Spleen (tissue), 11 donors: Measurements from ENCODE around the gene MRPL32. TPM values are rescaled to one million over a fixed set of nuclear protein-coding genes. Genes with fewer than 3 reads are reported as not detected.
A peak's percentile ranks its signal among the peaks of the same experiment; 100 is the strongest.

Source experiments
- DNase-seq: peaks from one replicate; pipeline ENCODE4 v3.0.0-alpha.2; 2020
- H3K27ac ChIP-seq, 8 donors: fragments of 200-600 bp; sonication (generic) in 7 of 8; 1 replicate in 4 of 8; 2 replicates in 4 of 8; pipeline versions ENCODE4 v1.5.0 to v1.8.0; 2016 to 2021; ENCODE audit warnings: inconsistent platforms in 4 of 8, mild to moderate bottlenecking in 4 of 8, moderate library complexity in 1 of 8
- H3K27me3 ChIP-seq, 7 donors: fragments of 200-600 bp; sonication (generic) in 6 of 7; replicated peaks in 1 of 7; 1 replicate in 4 of 7; 2 replicates in 3 of 7; pipeline versions ENCODE4 v1.5.0 to v1.8.0; 2016 to 2021; ENCODE audit warnings: inconsistent platforms in 3 of 7, mild to moderate bottlenecking in 1 of 7
- H3K36me3 ChIP-seq, 6 donors: fragments of 200-600 bp; sonication (generic) in 5 of 6; 1 replicate in 4 of 6; 2 replicates in 2 of 6; pipeline versions ENCODE4 v1.5.0 to v1.8.0; 2016 to 2021; ENCODE audit warnings: inconsistent platforms in 2 of 6
- H3K4me1 ChIP-seq, 6 donors: fragments of 200-600 bp; sonication (generic) in 5 of 6; 1 replicate in 3 of 6; 2 replicates in 3 of 6; pipeline versions ENCODE4 v1.5.0 to v1.8.0; 2016 to 2021; ENCODE audit warnings: inconsistent platforms in 3 of 6
- H3K4me3 ChIP-seq, 8 donors: fragments of 200-600 bp; sonication (generic) in 7 of 8; 1 replicate in 4 of 8; 2 replicates in 4 of 8; pipeline versions ENCODE4 v1.5.0 to v1.8.0; 2016 to 2021; ENCODE audit warnings: inconsistent platforms in 4 of 8, mild to moderate bottlenecking in 4 of 8, moderate library complexity in 2 of 8
- H3K9me3 ChIP-seq, 8 donors: fragments of 200-600 bp; sonication (generic) in 7 of 8; 1 replicate in 4 of 8; 2 replicates in 4 of 8; pipeline versions ENCODE4 v1.5.0 to v1.8.0; 2016 to 2021; ENCODE audit warnings: inconsistent platforms in 4 of 8
- POLR2A ChIP-seq, 3 donors: fragments of 450-650 bp; IDR thresholded peaks; one replicate each; pipeline ENCODE4 v1.5.1; 2017; ENCODE audit warnings: antibody characterized with exemption in 3 of 3, mild to moderate bottlenecking in 1 of 3
- POLR2AphosphoS5 ChIP-seq, 3 donors: sonication (generic); formaldehyde crosslinking; IDR thresholded peaks; one replicate each; pipeline ENCODE4 v1.5.1; 2017; ENCODE audit warnings: antibody characterized with exemption in 3 of 3
- WGBS, 5 donors: extraction: QIAGEN DNeasy Blood & Tissue Kit in 3 of 5; methylation state at CpG; one replicate each; pipeline versions ENCODE4 v1.1.5 to v1.1.7; 2013 to 2018; 5-methylcytosine and 5-hydroxymethylcytosine counted together
- intact Hi-C: fragments of 100-400 bp; cut with DNase I; formaldehyde crosslinking; loops from one replicate; pipeline ENCODE4 v1.15.0; 2023; ENCODE audit warnings: low total_unique reads
- polyA plus RNA-seq, 3 donors: library from polyadenylated mRNA; stranded (reverse); fragments of 200-250 nt; gene quantifications; one replicate each; pipeline ENCODE4 v1.2.1, GENCODE V29; 2013
- total RNA-seq, 7 donors: library from RNA; depleted of rRNA in 3 of 7; stranded (reverse); fragments of >200 nt in 3 of 7; fragmentation: NEBNext Ultra II Directional in 4 of 7; extraction: Animal tissue kit (Norgen Biotek cat#: 25700) in 4 of 7; gene quantifications; one replicate each; pipeline versions ENCODE4 v1.1.0 to v1.2.1, GENCODE V29; 2016 to 2021
- TF ChIP-seq, protein P1 (sequence below), 11 experiments: fragments of 200-600 bp in 7 of 11; fragments of 450-650 bp in 4 of 11; sonication (generic) in 4 of 11; IDR thresholded peaks in 8 of 11; conservative IDR thresholded peaks in 3 of 11; 1 replicate in 7 of 11; 2 replicates in 4 of 11; pipeline versions ENCODE4 v1.4.0 to v1.8.0; 2016 to 2021; ENCODE audit warnings: antibody characterized with exemption in 11 of 11, inconsistent platforms in 4 of 11, mild to moderate bottlenecking in 1 of 11
- donor health status: healthy with polysubstance abuse.
- donor health status: DM: no; HTN: no; CAD: no; lungs with moderate emphysema.
- donor health status: DM: no; HTN: no; CAD: no.
- donor health status: Bipolar disorder and iron deficiency.
- donor health status: healthy.
- donor health status: DM: no; HTN: no; CAD: no.
- donor health status: DM: yes; HTN: yes; CAD: no.

Gene MRPL32
- total and polyA plus RNA-seq, 10 donors, result 27.7 to 59.4 (median 36.9) TPM

DNA sequence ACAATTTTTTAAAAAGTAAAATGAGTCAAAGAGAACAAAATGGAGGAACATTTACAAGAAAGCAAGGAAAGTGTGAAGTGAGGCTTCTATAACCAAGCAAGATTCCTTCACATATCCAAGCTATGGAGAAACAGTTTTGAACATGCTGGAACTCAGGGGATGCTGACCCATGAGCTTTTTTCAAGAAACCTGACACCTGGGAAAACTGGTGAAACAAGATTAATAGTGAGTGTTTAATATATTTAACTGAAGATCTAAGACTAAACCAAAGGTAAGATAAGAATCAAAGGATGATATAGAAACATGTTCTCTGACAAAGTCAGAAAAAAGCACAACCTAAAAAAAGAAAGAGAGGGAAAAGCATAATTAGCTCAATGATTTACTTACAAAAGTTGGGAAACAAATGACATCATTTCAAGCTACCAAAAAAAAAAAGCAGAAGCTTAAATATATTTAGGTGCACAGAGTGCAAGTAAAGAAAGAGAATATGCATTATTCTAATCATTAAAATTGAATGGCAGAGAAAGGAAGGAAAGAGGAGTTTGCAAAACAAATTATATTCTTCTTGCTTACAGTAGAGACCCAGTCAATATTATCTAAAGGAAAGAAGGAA lies 45.2 kb upstream of the MRPL32 start:
- H3K4me3 ChIP-seq, result peak overlapping the region in 1 of 8 donors; percentile 70

DNA sequence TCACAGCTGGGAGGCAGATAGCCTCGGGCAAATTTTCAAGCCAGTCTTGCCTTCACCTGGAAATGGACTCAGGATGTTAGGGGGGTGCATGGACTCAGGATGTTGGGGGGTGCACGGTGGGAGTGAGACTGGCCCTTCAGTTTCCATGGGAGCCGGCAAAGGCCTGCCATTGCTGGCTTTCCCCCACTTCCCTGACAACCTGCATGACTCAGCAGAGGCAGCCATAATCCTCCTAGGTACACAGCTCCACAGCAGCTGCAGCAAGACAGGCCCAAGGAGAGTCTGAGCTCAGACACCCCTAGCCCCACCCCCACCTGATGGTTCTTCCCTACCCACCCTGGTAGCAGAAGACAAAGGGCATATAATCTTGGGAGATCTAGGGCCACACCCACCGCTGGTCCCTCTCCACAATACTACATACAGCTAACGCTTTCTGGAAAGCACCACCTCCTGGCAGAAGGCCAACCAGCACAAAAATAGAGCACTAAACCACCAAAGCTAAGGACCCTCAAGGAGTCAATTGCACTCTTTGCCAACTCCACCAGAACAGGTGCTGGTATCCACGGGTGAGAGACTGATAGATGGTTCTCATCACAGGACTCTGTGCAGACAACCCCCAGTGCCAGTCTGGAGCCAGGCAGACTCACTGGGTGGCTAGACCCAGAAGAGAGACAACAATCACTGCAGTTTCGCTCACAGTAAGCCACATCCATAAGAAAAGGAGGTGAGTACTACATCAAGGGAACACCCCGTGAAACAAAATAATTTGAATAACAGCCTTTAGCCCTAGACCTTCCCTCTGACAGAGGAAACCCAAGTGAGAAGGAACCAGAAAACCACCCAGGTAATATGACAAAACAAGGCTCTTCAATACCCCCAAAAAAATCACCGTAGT lies 38.6 kb upstream of the MRPL32 start:
- no peak overlapping the region for H3K27ac ChIP-seq
- H3K9me3 ChIP-seq, result peaks cover 0 to 9% (median 8%) of the 10 kb centered on the region in 8 donors
- H3K36me3 ChIP-seq, result no peaks in the 10 kb centered on the region
- TF ChIP-seq POLR2AphosphoS5 (IDR thresholded peaks at IDR 0.05), result no peak
- no peak for TF ChIP-seq POLR2A (IDR thresholded peaks at IDR 0.05)
- TF ChIP-seq, protein P1, sequence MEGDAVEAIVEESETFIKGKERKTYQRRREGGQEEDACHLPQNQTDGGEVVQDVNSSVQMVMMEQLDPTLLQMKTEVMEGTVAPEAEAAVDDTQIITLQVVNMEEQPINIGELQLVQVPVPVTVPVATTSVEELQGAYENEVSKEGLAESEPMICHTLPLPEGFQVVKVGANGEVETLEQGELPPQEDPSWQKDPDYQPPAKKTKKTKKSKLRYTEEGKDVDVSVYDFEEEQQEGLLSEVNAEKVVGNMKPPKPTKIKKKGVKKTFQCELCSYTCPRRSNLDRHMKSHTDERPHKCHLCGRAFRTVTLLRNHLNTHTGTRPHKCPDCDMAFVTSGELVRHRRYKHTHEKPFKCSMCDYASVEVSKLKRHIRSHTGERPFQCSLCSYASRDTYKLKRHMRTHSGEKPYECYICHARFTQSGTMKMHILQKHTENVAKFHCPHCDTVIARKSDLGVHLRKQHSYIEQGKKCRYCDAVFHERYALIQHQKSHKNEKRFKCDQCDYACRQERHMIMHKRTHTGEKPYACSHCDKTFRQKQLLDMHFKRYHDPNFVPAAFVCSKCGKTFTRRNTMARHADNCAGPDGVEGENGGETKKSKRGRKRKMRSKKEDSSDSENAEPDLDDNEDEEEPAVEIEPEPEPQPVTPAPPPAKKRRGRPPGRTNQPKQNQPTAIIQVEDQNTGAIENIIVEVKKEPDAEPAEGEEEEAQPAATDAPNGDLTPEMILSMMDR (IDR thresholded peaks at IDR 0.05 in 8 of 11, conservative IDR thresholded peaks at IDR 0.05 in 3 of 11), result no peak
- no peak overlapping the region for H3K4me3 ChIP-seq
- DNase-seq, result no peak
- intact Hi-C loops, result no loop called here
- H3K4me1 ChIP-seq, result peaks cover 0 to 17% (median 11%) of the 10 kb centered on the region in 6 donors
- 75 to 81% (median 78%) methylated on average over 9 of the region's 9 CpGs for WGBS, 5 donors
- peaks cover 0 to 3% (median 0%) of the 10 kb centered on the region in 7 donors for H3K27me3 ChIP-seq

More for the DNA sequence above, 45.2 kb upstream of the MRPL32 start:
- intact Hi-C loops, result no loop called here
- no peak for DNase-seq
- Histone ChIP-seq H3K36me3 (no peaks in the 10 kb centered on the region), H3K27me3 (peaks cover 0 to 9% (median 0%) of the 10 kb centered on the region in 7 donors), H3K4me1 (peaks cover 0 to 50% (median 31%) of the 10 kb centered on the region in 6 donors), H3K9me3 (no peaks in the 10 kb centered on the region), H3K27ac (peak overlapping the region in 5 of 8 donors; percentile 62 to 91 (median 89))
- no peak for TF ChIP-seq POLR2AphosphoS5 (IDR thresholded peaks at IDR 0.05)
- no peak for TF ChIP-seq POLR2A (IDR thresholded peaks at IDR 0.05)
- TF ChIP-seq, protein P1 (IDR thresholded peaks at IDR 0.05 in 8 of 11, conservative IDR thresholded peaks at IDR 0.05 in 3 of 11), result no peak

DNA sequence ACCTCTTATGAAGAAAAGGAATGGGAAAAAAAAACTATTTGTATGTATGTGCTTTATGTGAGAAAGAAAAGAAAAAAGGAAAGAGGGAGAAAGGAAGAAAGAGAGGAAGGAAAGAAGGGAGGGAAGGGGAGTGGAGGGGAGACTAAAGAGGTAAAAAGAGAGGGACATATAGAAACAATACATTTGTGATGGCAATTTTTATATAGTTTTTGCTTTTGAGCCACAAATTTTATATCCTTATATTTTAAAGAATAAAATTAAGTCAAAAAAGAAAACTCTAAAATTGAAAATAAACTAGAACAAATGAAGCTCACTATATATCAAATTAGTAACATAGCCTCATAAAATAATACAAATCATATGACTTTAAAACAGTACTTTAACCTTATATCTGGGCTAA lies 31.3 kb upstream of the MRPL32 start:
- Histone ChIP-seq H3K4me3 (no peak overlapping the region), H3K27ac (no peak overlapping the region), H3K27me3 (no peaks in the 10 kb centered on the region), H3K4me1 (no peaks in the 10 kb centered on the region), H3K9me3 (no peaks in the 10 kb centered on the region), H3K36me3 (no peaks in the 10 kb centered on the region)
- intact Hi-C loops, result no loop called here
- DNase-seq, result no peak
- TF ChIP-seq POLR2A (IDR thresholded peaks at IDR 0.05) (no peak), POLR2AphosphoS5 (IDR thresholded peaks at IDR 0.05) (no peak)
- TF ChIP-seq, protein P1 (IDR thresholded peaks at IDR 0.05 in 8 of 11, conservative IDR thresholded peaks at IDR 0.05 in 3 of 11), result no peak

DNA sequence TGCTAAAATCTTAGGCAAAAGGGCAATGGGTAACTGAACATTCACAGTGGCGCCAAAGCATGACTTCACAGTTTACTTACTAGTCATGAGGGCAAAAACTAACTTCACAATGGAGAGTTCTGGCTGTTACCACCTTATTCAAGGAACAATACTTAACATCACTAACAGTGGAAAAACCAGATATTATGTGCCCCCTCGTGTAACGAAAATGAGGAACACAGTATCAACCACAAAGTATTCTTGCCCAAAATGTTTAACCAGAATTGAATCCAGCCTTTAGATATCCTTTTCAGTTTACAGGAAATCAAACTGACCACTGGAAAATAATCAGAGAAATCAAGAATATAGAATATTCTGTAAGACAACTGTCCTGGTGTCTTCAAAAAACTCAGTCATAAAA lies 29.8 kb upstream of the MRPL32 start:
- intact Hi-C loops, result no loop called here
- H3K27ac ChIP-seq, result no peak overlapping the region
- H3K27me3 ChIP-seq, result no peaks in the 10 kb centered on the region
- no peak for DNase-seq
- TF ChIP-seq, protein P1 (IDR thresholded peaks at IDR 0.05 in 8 of 11, conservative IDR thresholded peaks at IDR 0.05 in 3 of 11), result no peak
- TF ChIP-seq POLR2AphosphoS5 (IDR thresholded peaks at IDR 0.05) (no peak), POLR2A (IDR thresholded peaks at IDR 0.05) (no peak)
- WGBS, 5 donors, result 34 to 52% (median 44%) methylated on average over 3 of the region's 3 CpGs
- peaks cover 0 to 2% (median 0%) of the 10 kb centered on the region in 6 donors for H3K4me1 ChIP-seq
- H3K9me3 ChIP-seq, result no peaks in the 10 kb centered on the region
- no peaks in the 10 kb centered on the region for H3K36me3 ChIP-seq
- no peak overlapping the region for H3K4me3 ChIP-seq
